Keratinocyte (primary cell): Measurements from ENCODE around the gene NIPA2.

Experiments
- EZH2 ChIP-seq: IDR thresholded peaks from one replicate; pipeline ENCODE4 v1.6.1; 2012; ENCODE audit warnings: inconsistent platforms, mild to moderate bottlenecking, low read length, moderate library complexity
- TF ChIP-seq, protein P1 (sequence below), 3 experiments: IDR thresholded peaks in 1 of 3; conservative IDR thresholded peaks in 1 of 3; optimal IDR thresholded peaks in 1 of 3; 2 replicates in 2 of 3; 3 replicates in 1 of 3; pipeline versions ENCODE3 to v1.5.1; 2011; ENCODE audit warnings: low read length in 3 of 3, mild to moderate bottlenecking in 3 of 3, moderate library complexity in 2 of 3, control low read depth in 1 of 3, inconsistent platforms in 1 of 3; ENCODE audit not compliant: insufficient read depth in 2 of 3; ENCODE audit errors: extremely low read depth in 1 of 3

DNA sequence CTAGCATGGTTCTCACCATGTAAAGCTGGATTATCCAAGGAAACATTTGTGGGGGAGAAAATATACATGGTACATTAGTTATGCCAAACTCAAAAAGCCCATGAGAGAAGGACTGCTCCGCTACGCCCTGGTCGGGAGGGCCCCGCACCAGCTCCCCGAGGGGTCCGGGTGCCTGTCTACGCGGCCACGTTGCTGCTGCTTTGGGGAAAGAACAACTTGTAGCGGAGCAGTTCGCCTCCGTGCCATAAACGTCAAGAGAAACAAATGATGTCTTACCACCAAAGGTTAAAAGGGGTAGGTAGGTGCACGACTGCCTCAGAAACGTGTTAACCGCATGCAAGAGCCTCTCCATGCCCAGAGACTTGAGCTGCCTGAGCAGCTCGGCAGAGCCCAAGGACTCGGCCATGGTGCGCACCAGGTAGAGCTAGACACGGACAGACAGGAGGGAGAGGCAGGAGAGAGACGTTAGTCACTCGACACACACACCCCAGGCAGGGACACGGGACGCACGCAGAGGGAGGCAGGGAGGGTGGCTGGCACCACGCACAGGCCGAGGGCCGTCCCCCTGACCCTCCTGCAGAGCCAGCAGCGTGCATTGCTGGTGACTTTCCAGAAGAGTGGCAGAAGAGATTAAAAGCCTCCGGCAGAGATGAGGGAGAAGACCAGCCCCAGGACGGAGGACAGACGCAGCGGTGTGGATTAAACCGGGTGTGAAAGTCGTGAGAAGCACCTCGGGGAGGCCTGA lies 78.3 kb downstream of the NIPA2 start:
- TF ChIP-seq, protein P1, sequence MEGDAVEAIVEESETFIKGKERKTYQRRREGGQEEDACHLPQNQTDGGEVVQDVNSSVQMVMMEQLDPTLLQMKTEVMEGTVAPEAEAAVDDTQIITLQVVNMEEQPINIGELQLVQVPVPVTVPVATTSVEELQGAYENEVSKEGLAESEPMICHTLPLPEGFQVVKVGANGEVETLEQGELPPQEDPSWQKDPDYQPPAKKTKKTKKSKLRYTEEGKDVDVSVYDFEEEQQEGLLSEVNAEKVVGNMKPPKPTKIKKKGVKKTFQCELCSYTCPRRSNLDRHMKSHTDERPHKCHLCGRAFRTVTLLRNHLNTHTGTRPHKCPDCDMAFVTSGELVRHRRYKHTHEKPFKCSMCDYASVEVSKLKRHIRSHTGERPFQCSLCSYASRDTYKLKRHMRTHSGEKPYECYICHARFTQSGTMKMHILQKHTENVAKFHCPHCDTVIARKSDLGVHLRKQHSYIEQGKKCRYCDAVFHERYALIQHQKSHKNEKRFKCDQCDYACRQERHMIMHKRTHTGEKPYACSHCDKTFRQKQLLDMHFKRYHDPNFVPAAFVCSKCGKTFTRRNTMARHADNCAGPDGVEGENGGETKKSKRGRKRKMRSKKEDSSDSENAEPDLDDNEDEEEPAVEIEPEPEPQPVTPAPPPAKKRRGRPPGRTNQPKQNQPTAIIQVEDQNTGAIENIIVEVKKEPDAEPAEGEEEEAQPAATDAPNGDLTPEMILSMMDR (optimal IDR thresholded peaks at IDR 0.05 in 1 of 3, IDR thresholded peaks at IDR 0.05 in 1 of 3, conservative IDR thresholded peaks at IDR 0.05 in 1 of 3; ENCODE audit: extremely low read depth in 1 of 3, insufficient read depth in 2 of 3, low read length in 3 of 3) = no peak
- no peak for TF ChIP-seq EZH2
